ENCODE measurements around the gene UPK1A.
"Not testable (repeated sequence)": the region's sequence is repeated elsewhere in the genome, so short reads cannot be mapped to it uniquely, and the experiment has no call there.

Gene UPK1A

DNA sequence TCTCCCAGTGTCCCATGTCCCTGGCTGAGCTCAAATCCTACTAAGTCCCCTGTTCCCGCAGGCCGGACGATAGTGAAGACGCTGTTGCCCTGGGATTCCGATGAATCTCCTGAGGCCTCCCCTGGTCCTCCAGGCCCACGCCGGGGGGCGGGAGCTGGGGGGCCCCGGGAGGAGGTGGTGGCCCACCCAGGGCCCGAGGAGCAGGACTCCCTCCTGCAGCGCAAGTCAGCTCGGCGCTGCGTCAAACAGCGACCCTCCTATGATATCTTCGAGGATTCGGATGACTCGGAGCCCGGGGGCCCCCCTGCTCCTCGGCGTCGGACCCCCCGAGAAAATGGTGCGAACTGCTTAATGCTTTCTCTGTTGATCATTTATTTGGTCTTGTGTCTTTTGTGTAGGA lies 57.4 kb downstream of the UPK1A start:
- no peak overlapping the region for H3K4me3 ChIP-seq (ENCODE audit: low read depth, low read length)
- no peak for DNase-seq (ENCODE audit: low read depth)
- in situ Hi-C loops (cut with HindIII; ENCODE audit: low sequenced_read_pairs) = no loop called here
- TF ChIP-seq, protein P1, sequence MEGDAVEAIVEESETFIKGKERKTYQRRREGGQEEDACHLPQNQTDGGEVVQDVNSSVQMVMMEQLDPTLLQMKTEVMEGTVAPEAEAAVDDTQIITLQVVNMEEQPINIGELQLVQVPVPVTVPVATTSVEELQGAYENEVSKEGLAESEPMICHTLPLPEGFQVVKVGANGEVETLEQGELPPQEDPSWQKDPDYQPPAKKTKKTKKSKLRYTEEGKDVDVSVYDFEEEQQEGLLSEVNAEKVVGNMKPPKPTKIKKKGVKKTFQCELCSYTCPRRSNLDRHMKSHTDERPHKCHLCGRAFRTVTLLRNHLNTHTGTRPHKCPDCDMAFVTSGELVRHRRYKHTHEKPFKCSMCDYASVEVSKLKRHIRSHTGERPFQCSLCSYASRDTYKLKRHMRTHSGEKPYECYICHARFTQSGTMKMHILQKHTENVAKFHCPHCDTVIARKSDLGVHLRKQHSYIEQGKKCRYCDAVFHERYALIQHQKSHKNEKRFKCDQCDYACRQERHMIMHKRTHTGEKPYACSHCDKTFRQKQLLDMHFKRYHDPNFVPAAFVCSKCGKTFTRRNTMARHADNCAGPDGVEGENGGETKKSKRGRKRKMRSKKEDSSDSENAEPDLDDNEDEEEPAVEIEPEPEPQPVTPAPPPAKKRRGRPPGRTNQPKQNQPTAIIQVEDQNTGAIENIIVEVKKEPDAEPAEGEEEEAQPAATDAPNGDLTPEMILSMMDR (IDR thresholded peaks at IDR 0.05; ENCODE audit: low read depth, low read length, missing control alignments) = no peak

DNA sequence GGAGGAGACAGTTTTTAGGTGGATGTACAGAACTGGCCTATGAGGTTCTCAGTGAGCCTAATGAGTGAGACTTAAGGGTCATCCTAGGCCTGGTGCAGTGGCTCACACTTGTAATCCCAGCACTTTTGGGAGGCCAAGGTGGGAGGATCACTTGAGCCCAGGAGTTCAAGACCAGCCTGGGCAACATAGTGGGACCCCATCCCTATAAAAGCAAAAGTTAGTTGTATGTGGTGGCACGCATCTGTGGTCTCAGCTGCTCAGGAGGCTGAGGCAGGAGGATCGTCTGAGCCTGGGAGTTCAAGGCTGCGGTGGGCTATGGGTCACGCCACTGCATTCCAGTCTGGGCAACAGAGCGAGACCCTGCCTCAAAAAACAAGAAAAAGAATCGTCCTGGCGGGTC lies 57.8 kb downstream of the UPK1A start:
- DNase-seq (ENCODE audit: low read depth); H3K4me3 ChIP-seq (ENCODE audit: low read depth, low read length); in situ Hi-C loops (cut with HindIII; ENCODE audit: low sequenced_read_pairs): not testable (repeated sequence)

DNA sequence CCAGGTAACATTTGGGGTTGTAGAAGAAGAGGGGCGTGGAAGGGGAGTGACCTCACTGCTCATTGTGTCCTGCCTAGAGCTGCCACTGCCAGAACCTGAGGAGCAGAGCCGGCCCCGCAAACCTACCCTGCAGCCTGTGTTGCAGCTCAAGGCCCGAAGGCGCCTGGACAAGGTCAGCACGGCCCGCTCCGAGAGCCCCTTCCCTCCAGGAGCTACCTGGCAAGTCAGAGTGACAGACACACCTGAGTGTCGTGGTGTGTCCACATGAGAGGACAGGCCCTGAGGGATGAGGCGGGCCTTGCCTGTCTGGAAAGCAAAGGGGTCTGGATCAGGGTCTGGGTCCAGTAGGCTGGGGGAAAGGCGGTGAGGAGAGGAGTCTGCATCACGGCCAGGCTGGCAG lies 58.2 kb downstream of the UPK1A start:
- no peak overlapping the region for H3K4me3 ChIP-seq (ENCODE audit: low read depth, low read length)
- in situ Hi-C loops (cut with HindIII; ENCODE audit: low sequenced_read_pairs) = no loop called here
- DNase-seq (ENCODE audit: low read depth) = no peak
- TF ChIP-seq, protein P1 (IDR thresholded peaks at IDR 0.05; ENCODE audit: low read depth, low read length, missing control alignments) = no peak

DNA sequence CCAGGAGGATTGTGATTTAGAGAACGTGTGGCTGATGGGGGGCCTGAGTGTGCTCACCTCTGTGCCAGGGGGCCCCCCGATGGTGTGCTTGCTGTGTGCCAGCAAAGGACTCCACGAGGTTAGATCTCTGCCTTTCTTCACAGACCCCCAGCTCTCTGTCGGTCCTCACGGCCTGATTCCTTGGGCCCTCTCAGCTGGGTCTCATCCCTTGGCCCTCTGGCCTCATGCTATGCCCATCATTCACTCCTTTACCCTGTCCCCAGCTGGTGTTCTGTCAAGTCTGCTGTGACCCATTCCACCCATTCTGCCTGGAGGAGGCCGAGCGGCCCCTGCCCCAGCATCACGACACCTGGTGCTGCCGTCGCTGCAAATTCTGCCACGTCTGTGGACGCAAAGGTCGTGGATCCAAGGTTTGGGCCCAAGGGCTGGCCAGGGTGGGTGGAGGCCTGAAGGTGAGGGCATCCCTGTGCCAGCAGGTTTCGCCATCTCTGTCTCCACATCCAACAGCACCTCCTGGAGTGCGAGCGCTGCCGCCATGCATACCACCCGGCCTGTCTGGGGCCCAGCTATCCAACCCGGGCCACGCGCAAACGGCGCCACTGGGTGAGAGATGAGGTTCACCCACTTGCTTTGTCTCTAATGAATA lies 59.0 kb downstream of the UPK1A start:
- no peak for DNase-seq (ENCODE audit: low read depth)
- H3K4me3 ChIP-seq (ENCODE audit: low read depth, low read length) = no peak overlapping the region
- TF ChIP-seq, protein P1 (IDR thresholded peaks at IDR 0.05; ENCODE audit: low read depth, low read length, missing control alignments) = no peak
- in situ Hi-C loops (cut with HindIII; ENCODE audit: low sequenced_read_pairs) = no loop called here

DNA sequence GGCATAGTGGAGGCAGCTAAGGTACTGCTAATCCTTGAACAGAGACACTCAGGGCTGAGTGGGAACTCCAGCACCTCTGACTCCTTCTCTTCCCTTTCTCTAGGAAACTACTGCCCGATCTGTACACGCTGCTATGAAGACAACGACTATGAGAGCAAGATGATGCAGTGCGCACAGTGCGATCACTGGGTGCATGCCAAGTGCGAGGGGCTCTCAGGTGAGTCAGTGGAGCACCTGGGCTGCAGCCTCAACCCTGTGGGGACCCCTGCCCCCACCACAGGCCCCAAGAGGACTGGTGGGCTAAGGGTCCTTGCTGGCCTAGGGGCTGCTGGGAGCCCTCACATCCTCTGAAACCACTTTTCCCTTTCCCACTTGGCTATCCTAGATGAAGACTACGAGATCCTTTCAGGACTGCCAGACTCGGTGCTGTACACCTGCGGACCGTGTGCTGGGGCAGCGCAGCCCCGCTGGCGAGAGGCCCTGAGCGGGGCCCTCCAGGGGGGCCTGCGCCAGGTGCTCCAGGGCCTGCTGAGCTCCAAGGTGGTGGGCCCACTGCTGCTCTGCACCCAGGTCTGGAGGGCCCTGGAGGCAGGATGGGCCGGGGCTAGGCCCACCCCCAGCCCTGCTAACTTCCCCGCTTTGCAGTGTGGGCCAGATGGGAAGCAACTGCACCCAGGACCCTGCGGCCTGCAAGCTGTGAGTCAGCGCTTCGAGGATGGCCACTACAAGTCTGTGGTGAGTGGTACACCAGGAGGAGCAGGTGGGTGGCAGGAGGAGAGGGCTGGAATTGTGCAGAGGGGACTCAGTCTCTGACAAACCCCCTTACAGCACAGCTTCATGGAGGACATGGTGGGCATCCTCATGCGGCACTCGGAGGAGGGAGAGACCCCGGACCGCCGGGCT lies 61.0 kb downstream of the UPK1A start:
- H3K4me3 ChIP-seq (ENCODE audit: low read depth, low read length) = no peak overlapping the region
- DNase-seq (ENCODE audit: low read depth) = no peak
- TF ChIP-seq, protein P1 (IDR thresholded peaks at IDR 0.05; ENCODE audit: low read depth, low read length, missing control alignments) = no peak
- in situ Hi-C loops (cut with HindIII; ENCODE audit: low sequenced_read_pairs) = no loop called here

All from astrocyte of the cerebellum (primary cell).